ENCODE data around the gene NUMB. TPM values are rescaled to one million over a fixed set of nuclear protein-coding genes. Genes with fewer than 3 reads are reported as not detected.

Gene NUMB
- total RNA-seq, 1 experiment from 2014 or later, result 75.2 TPM

GRCh38 chr14:73474952-73475351, 16.6 kb upstream of the NUMB start:
- intact Hi-C loops (cut with micrococcal nuclease; ENCODE audit: unreplicated experiment), result no loop called here
- no peak for TF ChIP-seq CTCF (IDR thresholded peaks at IDR 0.05; ENCODE audit: unreplicated experiment)
- no peak for DNase-seq
- H3K36me3 Mint-ChIP-seq (ENCODE audit: insufficient read depth, unreplicated experiment), result no peaks in the 10 kb centered on the region
- no peak overlapping the region for H3K27ac Mint-ChIP-seq (ENCODE audit: unreplicated experiment)
- no TSS peak for BruUV-seq (replicated peaks)
- no peaks in the 10 kb centered on the region for H3K27me3 Mint-ChIP-seq (ENCODE audit: unreplicated experiment)
- no peak overlapping the region for H3K4me3 Mint-ChIP-seq (ENCODE audit: low read depth, unreplicated experiment)
- no peaks in the 10 kb centered on the region for H3K4me1 Mint-ChIP-seq (ENCODE audit: low read depth, unreplicated experiment)
- no peaks in the 10 kb centered on the region for H3K9me3 Mint-ChIP-seq (ENCODE audit: low read depth, unreplicated experiment)
- CTCF ChIA-PET, result interaction anchor here (0.7 kb wide), 1 partner anchor 42 kb away, joined by 3 read pairs; no protein-coding TSS in a partner anchor

- Mint-ChIP-seq H3K4me3 (ENCODE audit: low read depth, unreplicated experiment) (no peak overlapping the region), H3K4me1 (ENCODE audit: low read depth, unreplicated experiment) (no peaks in the 10 kb centered on the region), H3K36me3 (ENCODE audit: insufficient read depth, unreplicated experiment) (no peaks in the 10 kb centered on the region), H3K27me3 (ENCODE audit: unreplicated experiment) (no peaks in the 10 kb centered on the region), H3K9me3 (ENCODE audit: low read depth, unreplicated experiment) (no peaks in the 10 kb centered on the region), H3K27ac (ENCODE audit: unreplicated experiment) (no peak overlapping the region)
- DNase-seq, result peak; percentile 25
- intact Hi-C loops (cut with micrococcal nuclease; ENCODE audit: unreplicated experiment), result loop anchor here (1.0 kb wide), 2 partner anchors 176 to 299 kb away; no protein-coding TSS in a partner anchor
- no TSS peak for BruUV-seq (replicated peaks)
- CTCF ChIA-PET, result interaction anchor here (0.6 to 5.3 kb wide), 7 partner anchors 10 to 299 kb away, joined by 3 to 47 read pairs (median 3); partner anchors contain the start of genes NUMB and RIOX1
- TF ChIP-seq CTCF (IDR thresholded peaks at IDR 0.05; ENCODE audit: unreplicated experiment), result peak; percentile 51
Measured at GRCh38 chr14:73472185-73473114, 14.1 kb upstream of the NUMB start.

GRCh38 chr14:73471582-73472184, 13.3 kb upstream of the NUMB start:
- no TSS peak for BruUV-seq (replicated peaks)

More at GRCh38 chr14:73471582-73472184, 13.3 kb upstream of the NUMB start:
- Mint-ChIP-seq H3K9me3 (ENCODE audit: low read depth, unreplicated experiment) (no peaks in the 10 kb centered on the region), H3K4me3 (ENCODE audit: low read depth, unreplicated experiment) (no peak overlapping the region), H3K27me3 (ENCODE audit: unreplicated experiment) (no peaks in the 10 kb centered on the region), H3K36me3 (ENCODE audit: insufficient read depth, unreplicated experiment) (no peaks in the 10 kb centered on the region), H3K27ac (ENCODE audit: unreplicated experiment) (no peak overlapping the region), H3K4me1 (ENCODE audit: low read depth, unreplicated experiment) (no peaks in the 10 kb centered on the region)
- no peak for TF ChIP-seq CTCF (IDR thresholded peaks at IDR 0.05; ENCODE audit: unreplicated experiment)
- CTCF ChIA-PET, result interaction anchor here (0.6 to 5.3 kb wide), 10 partner anchors 9 to 299 kb away, joined by 3 to 47 read pairs (median 3); partner anchors contain the start of genes NUMB and RIOX1
- intact Hi-C loops (cut with micrococcal nuclease; ENCODE audit: unreplicated experiment), result loop anchor here (1.0 kb wide), 2 partner anchors 175 to 298 kb away; no protein-coding TSS in a partner anchor
- no peak for DNase-seq

Data from Calu3 (cell line).